GM12872 (cell line): Measurements from ENCODE around the gene ZFP36.

ENCODE experiments used
- CTCF ChIP-seq: IDR thresholded peaks from 3 replicates; pipeline ENCODE4 v1.5.1; 2011; ENCODE audit warnings: low read depth, mild to moderate bottlenecking, low read length, moderate library complexity; ENCODE audit not compliant: insufficient read depth

The ZFP36 gene

GRCh38 chr19:39380521-39381502 is 25.8 kb upstream of the ZFP36 start:
- no peak for TF ChIP-seq CTCF

GRCh38 chr19:39381910-39382611 is 24.6 kb upstream of the ZFP36 start:
- no peak for TF ChIP-seq CTCF

- TF ChIP-seq CTCF = no peak
Observed at GRCh38 chr19:39382991-39383828, 23.4 kb upstream of the ZFP36 start.

GRCh38 chr19:39384839-39385568 is 21.6 kb upstream of the ZFP36 start:
- no peak for TF ChIP-seq CTCF

- no peak for TF ChIP-seq CTCF
Observed at GRCh38 chr19:39385629-39386411, 20.8 kb upstream of the ZFP36 start.

- no peak for TF ChIP-seq CTCF
Observed at GRCh38 chr19:39386557-39386956, 20.1 kb upstream of the ZFP36 start.
